HEK293T (cell line): ENCODE data around the gene UNCX.

Experiments
- ARNT ChIP-seq: fragments of 450-650 bp; IDR thresholded peaks from 2 replicates; pipeline ENCODE4 v1.6.1; 2017; ENCODE audit warnings: mild to moderate bottlenecking
- BHLHE40 ChIP-seq: fragments of 450-650 bp; IDR thresholded peaks from 2 replicates; pipeline ENCODE4 v1.6.1; 2016; ENCODE audit warnings: mild to moderate bottlenecking, moderate library complexity, borderline replicate concordance
- FOXM1 ChIP-seq: fragments of 450-650 bp; IDR thresholded peaks from 2 replicates; pipeline ENCODE4 v1.6.1; 2017; ENCODE audit warnings: mild to moderate bottlenecking, borderline replicate concordance
- HDGF ChIP-seq: fragments of 450-650 bp; IDR thresholded peaks from 2 replicates; pipeline ENCODE4 v1.6.1; 2017; ENCODE audit warnings: antibody characterized with exemption, borderline replicate concordance
- L3MBTL2 ChIP-seq: fragments of 450-650 bp; conservative IDR thresholded peaks from 2 replicates; pipeline ENCODE4 v1.6.1; 2016; ENCODE audit warnings: mild to moderate bottlenecking
- SP1 ChIP-seq: fragments of 450-650 bp; IDR thresholded peaks from 2 replicates; pipeline ENCODE4 v1.6.1; 2017
- ZNF384 ChIP-seq: fragments of 450-650 bp; IDR thresholded peaks from 2 replicates; pipeline ENCODE4 v1.6.1; 2016

- no peak for TF ChIP-seq BHLHE40
- no peak for TF ChIP-seq L3MBTL2
- no peak for TF ChIP-seq ZNF384
- TF ChIP-seq FOXM1, result no peak
- TF ChIP-seq SP1, result no peak
- TF ChIP-seq HDGF, result no peak
- no peak for TF ChIP-seq ARNT
Observed at GRCh38 chr7:1267016-1267900, 34.6 kb downstream of the UNCX start.
